Posterior cingulate gyrus (tissue), 11 donors: Measurements from ENCODE around the gene CLCN1.

Experiments used
- DNase-seq, 10 donors: peaks; one replicate each; pipeline versions ENCODE4 v3.0.0 to v3.0.0-alpha.2; 2020 to 2021; ENCODE audit warnings: mixed read lengths in 3 of 10
- intact Hi-C: fragments of 100-400 bp; cut with DNase I; formaldehyde crosslinking; loops from one replicate; pipeline ENCODE4 v1.15.1; 2023

CLCN1 gene

GRCh38 chr7:143327903-143328302, 12.0 kb downstream of the CLCN1 start:
- intact Hi-C loops = no loop called here
- DNase-seq = no peak

- intact Hi-C loops = no loop called here
These were observed 13.7 kb downstream of the CLCN1 start for GRCh38 chr7:143329471-143330170.

GRCh38 chr7:143331179-143331801, 15.4 kb downstream of the CLCN1 start:
- no peak for DNase-seq
- intact Hi-C loops = no loop called here

More at GRCh38 chr7:143329471-143330170, 13.7 kb downstream of the CLCN1 start:
- DNase-seq = no peak

GRCh38 chr7:143334244-143334643, 18.3 kb downstream of the CLCN1 start:
- intact Hi-C loops = no loop called here
- DNase-seq = no peak

GRCh38 chr7:143337216-143337615, 21.3 kb downstream of the CLCN1 start:
- intact Hi-C loops = no loop called here

GRCh38 chr7:143341842-143342241, 25.9 kb downstream of the CLCN1 start:
- intact Hi-C loops = no loop called here
- DNase-seq = peak in 1 of 10 donors; percentile 6

More at GRCh38 chr7:143337216-143337615, 21.3 kb downstream of the CLCN1 start:
- DNase-seq = no peak

- DNase-seq = no peak
- intact Hi-C loops = no loop called here
These were observed 27.7 kb downstream of the CLCN1 start for GRCh38 chr7:143343596-143343995.

GRCh38 chr7:143345428-143345900, 29.6 kb downstream of the CLCN1 start:
- DNase-seq = peak in 4 of 10 donors; percentile 35 to 89 (median 63)
- intact Hi-C loops = no loop called here

GRCh38 chr7:143346018-143346417, 30.1 kb downstream of the CLCN1 start:
- intact Hi-C loops = no loop called here
- DNase-seq = peak in 1 of 10 donors; percentile 7

GRCh38 chr7:143347950-143348349, 32.0 kb downstream of the CLCN1 start:
- intact Hi-C loops = no loop called here
- DNase-seq = no peak

GRCh38 chr7:143351060-143351459, 35.1 kb downstream of the CLCN1 start:
- peak in 6 of 10 donors; percentile 53 to 94 (median 70) for DNase-seq
- intact Hi-C loops = loop anchor here (5.0 to 10.0 kb wide), 2 partner anchors 34 to 64 kb away; partner anchors contain the start of gene CLCN1

- DNase-seq = peak in 1 of 10 donors; percentile 78
- intact Hi-C loops = loop anchor here (5.0 to 10.0 kb wide), 2 partner anchors 34 to 63 kb away; partner anchors contain the start of gene CLCN1
These were observed 35.7 kb downstream of the CLCN1 start for GRCh38 chr7:143351574-143351973.

- intact Hi-C loops = loop anchor here (5.0 to 10.0 kb wide), 2 partner anchors 35 to 62 kb away; partner anchors contain the start of gene CLCN1
- no peak for DNase-seq
These were observed 36.7 kb downstream of the CLCN1 start for GRCh38 chr7:143352531-143353002.

GRCh38 chr7:143354376-143354775, 38.5 kb downstream of the CLCN1 start:
- intact Hi-C loops = loop anchor here (5.0 to 10.0 kb wide), 2 partner anchors 37 to 60 kb away; partner anchors contain the start of gene CLCN1
- peak in 1 of 10 donors; percentile 55 for DNase-seq

- DNase-seq = peak in 1 of 10 donors; percentile 64
- intact Hi-C loops = loop anchor here (5.0 to 10.0 kb wide), 2 partner anchors 38 to 60 kb away; partner anchors contain the start of gene CLCN1
These were observed 39.1 kb downstream of the CLCN1 start for GRCh38 chr7:143354965-143355364.

GRCh38 chr7:143355450-143356385, 39.8 kb downstream of the CLCN1 start:
- intact Hi-C loops = loop anchor here (10.0 kb wide), 1 partner anchor 59 kb away; no protein-coding TSS in a partner anchor
- peak in 1 of 10 donors; percentile 67 for DNase-seq

GRCh38 chr7:143356414-143357050, 40.6 kb downstream of the CLCN1 start:
- intact Hi-C loops = loop anchor here (10.0 kb wide), 1 partner anchor 58 kb away; no protein-coding TSS in a partner anchor
- no peak for DNase-seq

GRCh38 chr7:143358626-143359025, 42.7 kb downstream of the CLCN1 start:
- intact Hi-C loops = loop anchor here (10.0 kb wide), 1 partner anchor 56 kb away; no protein-coding TSS in a partner anchor
- DNase-seq = no peak

GRCh38 chr7:143359771-143360353, 44.0 kb downstream of the CLCN1 start:
- intact Hi-C loops = loop anchor here (10.0 kb wide), 1 partner anchor 55 kb away; no protein-coding TSS in a partner anchor
- peak in 1 of 10 donors; percentile 62 for DNase-seq
